KG1 (cell line): ENCODE data around the gene NLRP6.
A peak's percentile ranks its signal among the peaks of the same experiment; 100 is the strongest.
"Not testable (repeated sequence)": the region's sequence is repeated elsewhere in the genome, so short reads cannot be mapped to it uniquely, and the experiment has no call there.

Experiments
- DNase-seq: peaks from one replicate; lab custom pipeline; 2025; lab: John Stamatoyannopoulos, UW

Gene NLRP6

DNA sequence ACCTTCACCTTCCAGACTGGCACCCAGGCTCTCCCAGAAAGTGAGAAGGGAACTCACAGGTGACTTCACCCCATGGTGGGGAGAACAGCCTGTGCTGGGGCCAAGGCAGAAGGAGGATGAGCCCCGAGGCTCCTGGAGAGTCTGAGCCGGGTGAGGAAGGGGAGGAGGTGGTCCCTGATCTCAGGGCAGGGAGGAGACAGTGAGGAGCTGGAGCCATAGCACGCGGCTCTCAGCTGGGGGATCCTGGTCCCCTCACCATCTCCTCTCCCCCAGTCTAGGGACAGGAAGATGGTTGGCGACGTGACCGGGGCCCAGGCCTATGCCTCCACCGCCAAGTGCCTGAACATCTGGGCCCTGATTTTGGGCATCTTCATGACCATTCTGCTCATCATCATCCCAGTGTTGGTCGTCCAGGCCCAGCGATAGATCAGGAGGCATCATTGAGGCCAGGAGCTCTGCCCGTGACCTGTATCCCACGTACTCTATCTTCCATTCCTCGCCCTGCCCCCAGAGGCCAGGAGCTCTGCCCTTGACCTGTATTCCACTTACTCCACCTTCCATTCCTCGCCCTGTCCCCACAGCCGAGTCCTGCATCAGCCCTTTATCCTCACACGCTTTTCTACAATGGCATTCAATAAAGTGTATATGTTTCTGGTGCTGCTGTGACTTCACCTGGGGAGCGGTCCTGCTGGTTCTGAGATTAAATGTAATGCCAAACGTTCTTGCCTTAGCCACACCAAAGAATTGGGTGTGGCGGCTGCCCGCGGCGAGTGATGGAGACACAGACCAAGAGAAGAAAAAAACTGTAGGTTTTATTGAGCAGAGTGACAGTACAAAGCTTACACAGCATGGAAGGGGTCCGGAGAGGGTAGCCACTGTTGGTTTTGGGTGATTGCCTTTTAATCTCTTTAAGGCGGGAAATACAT is 30.8 kb downstream of the NLRP6 start:
- DNase-seq, result not testable (repeated sequence)

DNA sequence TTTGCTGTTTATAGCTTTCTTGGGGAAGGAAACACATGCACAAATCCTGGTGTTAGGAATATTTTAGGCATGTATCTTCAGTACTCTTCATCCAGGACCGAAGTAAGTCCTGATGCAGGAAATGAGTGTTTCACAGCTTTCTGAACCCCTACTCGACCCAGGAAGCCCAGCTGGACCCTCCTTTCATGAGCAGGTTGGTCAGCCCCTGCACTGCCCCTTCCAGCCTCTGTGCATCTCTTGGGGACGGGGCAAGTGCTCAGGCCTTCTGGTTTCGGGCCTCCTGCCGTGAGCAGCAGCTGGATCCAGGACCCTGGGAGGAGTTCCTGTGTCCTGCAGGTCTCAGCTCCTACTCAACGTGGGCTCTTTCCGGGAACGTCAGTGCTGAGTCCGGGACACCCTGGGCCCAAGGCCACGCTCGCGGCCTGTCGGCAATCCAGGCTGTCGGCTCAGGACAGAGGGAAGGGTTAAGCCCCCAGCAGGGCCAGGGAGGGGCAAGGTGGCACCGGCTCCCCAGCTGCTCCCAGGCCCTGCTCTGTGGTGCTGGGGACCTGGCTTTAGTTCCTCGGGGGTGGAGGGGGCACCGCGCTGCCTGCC is 31.9 kb downstream of the NLRP6 start:
- DNase-seq, result not testable (repeated sequence)

- not testable (repeated sequence) for DNase-seq
Measured at GRCh38 chr11:311013-311748, 33.0 kb downstream of the NLRP6 start.

- no peak for DNase-seq
Measured at GRCh38 chr11:312092-312816, 34.0 kb downstream of the NLRP6 start.

GRCh38 chr11:313304-313786 is 35.1 kb downstream of the NLRP6 start:
- peak; percentile 63 for DNase-seq

GRCh38 chr11:313787-314553 is 35.8 kb downstream of the NLRP6 start, which contains the start of gene IFITM1:
Gene IFITM1 (plus strand): TSS chr11:314040. CDS start chr11:314171, 131 bp downstream.
- DNase-seq, result peak; percentile 78

- not testable (repeated sequence) for DNase-seq
Measured at GRCh38 chr11:314554-314875, 36.3 kb downstream of the NLRP6 start.

GRCh38 chr11:315051-315481 is 36.9 kb downstream of the NLRP6 start:
- no peak for DNase-seq

- DNase-seq, result no peak
Measured at GRCh38 chr11:315516-315994, 37.3 kb downstream of the NLRP6 start.

DNA sequence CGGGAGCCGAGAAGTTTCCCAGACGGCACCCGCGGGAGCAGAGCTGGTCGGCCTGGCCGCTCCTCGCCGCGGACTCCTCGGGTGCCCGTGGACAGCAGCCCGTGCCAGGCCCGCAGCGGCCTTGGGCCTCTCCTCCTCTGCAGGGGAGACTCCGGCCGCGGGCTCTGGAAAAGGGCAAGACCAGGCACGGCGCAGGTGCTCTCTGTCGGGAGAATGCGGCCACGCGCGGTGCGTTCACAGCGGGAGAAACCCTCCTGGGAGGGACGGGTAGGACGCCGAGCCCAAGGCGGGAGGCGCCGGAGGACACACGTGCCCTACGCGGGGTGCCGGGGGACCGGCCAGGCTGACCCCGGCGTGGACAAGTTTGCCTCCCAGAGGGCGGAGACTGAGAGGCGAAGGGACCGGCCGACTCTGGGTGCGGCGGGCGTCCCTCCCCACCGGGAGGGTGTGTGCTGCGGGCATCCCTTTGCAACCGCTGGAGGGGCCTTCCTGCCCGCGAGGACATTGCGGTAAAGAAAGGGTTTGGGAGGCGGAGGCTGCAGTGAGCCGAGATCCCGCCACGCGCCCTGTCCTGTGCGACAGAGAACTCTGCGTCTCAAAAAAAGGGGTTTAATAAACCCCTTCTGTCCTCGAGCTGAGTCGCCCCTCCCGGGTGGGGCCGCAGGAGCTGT is 38.0 kb downstream of the NLRP6 start:
- DNase-seq, result no peak

GRCh38 chr11:316891-317301 is 38.7 kb downstream of the NLRP6 start:
- no peak for DNase-seq

DNA sequence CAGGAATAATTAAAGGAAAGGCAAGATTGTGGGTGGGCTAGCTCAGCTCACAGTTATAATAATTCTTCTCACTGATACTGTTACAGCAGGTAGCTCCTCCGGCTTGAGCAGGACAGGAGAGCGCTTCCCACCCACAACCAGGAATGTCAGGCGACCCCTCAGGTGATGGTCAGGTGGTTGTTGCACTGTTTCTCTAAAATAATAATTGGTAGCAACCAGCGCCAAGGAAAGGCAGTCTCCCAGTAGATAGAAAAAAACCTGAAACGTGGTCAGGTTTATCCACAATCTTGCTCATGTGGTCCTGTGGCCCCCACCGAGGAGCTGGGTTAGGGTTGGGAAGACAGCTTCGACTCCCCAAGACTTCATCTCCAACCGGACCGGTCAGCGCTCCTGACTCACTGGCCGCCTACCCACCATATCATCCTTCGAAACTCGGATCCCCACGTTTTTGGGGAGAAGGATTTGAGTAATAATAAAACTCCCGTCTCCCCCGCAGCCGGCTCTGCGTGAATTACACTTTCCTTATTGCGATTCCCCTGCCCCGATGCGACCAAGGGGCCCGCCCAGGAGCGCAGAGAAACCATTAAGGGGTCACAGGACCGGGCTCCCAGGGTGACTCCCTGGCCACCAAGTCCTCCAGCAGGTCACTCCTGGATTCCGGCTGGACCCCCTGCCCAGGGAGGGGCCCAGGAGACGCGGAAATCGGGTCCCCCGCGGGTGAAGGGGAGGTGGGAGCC is 39.6 kb downstream of the NLRP6 start:
- not testable (repeated sequence) for DNase-seq

DNA sequence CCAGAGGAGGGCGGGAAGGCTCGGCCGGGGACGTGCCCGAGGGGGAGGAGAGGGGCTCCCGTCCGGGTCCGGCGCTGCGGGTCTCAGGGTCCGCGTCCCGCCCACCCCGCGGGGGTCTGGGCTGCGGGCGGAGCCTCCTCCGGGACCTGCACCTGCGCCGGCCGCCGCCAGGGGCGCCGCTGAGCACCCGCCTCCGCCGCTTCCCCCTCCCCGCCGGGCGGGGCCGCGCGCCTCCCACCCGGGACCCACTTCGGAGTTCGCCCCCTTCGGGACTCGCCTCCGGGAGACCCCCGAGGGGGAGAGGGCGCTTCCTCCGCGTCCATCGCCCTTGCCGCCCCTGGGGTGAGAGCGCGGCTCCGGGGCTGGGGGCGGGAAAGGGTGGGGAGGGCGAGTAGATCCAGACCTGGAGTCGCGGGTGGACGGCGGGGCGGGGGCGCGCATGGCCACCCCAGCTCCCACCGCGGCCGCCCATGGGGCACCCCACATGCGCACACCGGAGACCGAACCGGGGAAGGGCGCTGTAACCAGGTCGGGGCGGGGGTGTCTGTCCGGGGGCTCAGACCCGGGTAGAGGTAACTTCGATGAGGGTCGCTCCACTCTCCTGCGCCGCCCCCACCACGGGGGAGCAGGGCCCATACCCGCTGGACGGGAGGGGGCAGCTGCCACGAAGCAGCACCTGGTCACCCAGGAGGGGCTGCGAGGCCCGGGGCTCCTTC is 40.4 kb downstream of the NLRP6 start:
- DNase-seq, result not testable (repeated sequence)

GRCh38 chr11:319121-319887 is 41.1 kb downstream of the NLRP6 start:
- not testable (repeated sequence) for DNase-seq

- not testable (repeated sequence) for DNase-seq
Measured at GRCh38 chr11:319888-320273, 41.7 kb downstream of the NLRP6 start.

- no peak for DNase-seq
Measured at GRCh38 chr11:324156-324555, 45.9 kb downstream of the NLRP6 start.

DNA sequence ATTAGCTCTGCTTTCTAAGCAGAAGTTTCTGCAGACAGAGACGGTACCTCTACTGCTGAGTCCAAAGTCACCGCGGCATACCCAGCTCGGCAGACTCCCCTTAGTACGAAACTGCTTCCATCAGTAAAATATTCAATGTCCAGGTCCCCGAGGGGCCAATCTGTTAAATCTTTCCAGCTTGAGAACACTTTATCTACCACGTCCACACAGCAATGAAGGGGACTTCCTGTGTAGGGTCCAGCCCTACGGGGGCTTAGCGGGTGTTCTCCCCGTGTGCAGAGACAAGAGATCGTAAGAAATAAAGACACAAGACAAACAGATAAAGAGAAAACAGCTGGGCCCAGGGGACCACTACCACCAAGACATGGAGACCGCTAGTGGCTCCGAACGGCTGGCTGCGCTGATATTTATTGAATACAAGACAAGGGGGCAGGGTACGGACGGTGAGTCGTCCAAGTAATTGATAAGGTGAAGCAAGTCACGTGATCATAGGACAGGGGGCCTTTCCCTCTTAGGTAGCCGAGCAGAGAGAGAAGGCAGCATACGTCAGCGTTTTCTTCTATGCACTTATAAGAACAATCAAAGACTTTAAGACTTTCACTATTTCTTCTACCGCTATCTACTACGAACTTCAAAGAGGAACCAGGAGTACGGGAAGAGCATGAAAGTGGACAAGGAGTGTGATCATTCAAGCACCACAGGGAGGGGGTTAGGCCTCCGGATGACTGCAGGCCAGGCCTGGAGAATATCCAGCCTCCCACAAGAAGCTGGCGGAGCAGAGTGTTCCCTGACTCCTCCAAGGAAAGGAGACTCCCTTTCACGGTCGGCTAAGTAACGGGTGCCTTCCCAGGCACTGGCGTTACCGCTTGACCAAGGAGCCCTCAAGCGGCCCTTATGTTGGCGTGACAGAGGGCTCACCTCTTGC is 46.6 kb downstream of the NLRP6 start:
- not testable (repeated sequence) for DNase-seq
